SK-N-SH (cell line): Measurements from ENCODE around the gene POP7. TPM values are rescaled to one million over a fixed set of nuclear protein-coding genes. Genes with fewer than 3 reads are reported as not detected.

ENCODE experiments used
- CTCF ChIA-PET: fragments of 300-600, 350-600 bp; formaldehyde crosslinking; extraction: SDS; loops from one replicate; lab custom pipeline; 2021; lab: Yijun Ruan, JAX
- POLR2A ChIA-PET: fragments of 350-600 bp; sonication (Branson Sonifier 250); formaldehyde crosslinking; extraction: SDS; loops from one replicate; lab custom pipeline; 2020; ENCODE audit warnings: antibody characterized with exemption, inconsistent platforms; lab: Yijun Ruan, JAX
- DNase-seq: peaks from one replicate; pipeline ENCODE4 v3.0.0; 2012
- H2AFZ ChIP-seq: fragments of 200-600 bp; sonication (generic); 2 replicates; pipeline ENCODE4 v1.8.1; 2016; ENCODE audit warnings: antibody characterized with exemption, mild to moderate bottlenecking, low read depth
- H3F3A ChIP-seq: fragments of 200-600 bp; sonication (generic); replicated peaks from 2 replicates; pipeline ENCODE3; 2016; ENCODE audit warnings: antibody characterized with exemption, mild to moderate bottlenecking; ENCODE audit not compliant: insufficient read depth
- H3K27ac ChIP-seq, 2 experiments: fragments of 200-500 bp in 1 of 2; fragments of 200-600 bp in 1 of 2; sonication (Bioruptor generic) in 1 of 2; sonication (generic), shearing (Covaris generic) in 1 of 2; 2 replicates each; pipeline versions ENCODE4 v1.5.1 to v1.6.1; 2014 to 2016; ENCODE audit warnings: low read depth in 2 of 2, inconsistent platforms in 1 of 2, low read length in 1 of 2, mild to moderate bottlenecking in 1 of 2, mixed read lengths in 1 of 2
- H3K27me3 ChIP-seq: fragments of 200-600 bp; sonication (generic), shearing (Covaris generic); 2 replicates; pipeline ENCODE4 v1.6.1; 2016; ENCODE audit warnings: mixed run types; ENCODE audit not compliant: insufficient read depth
- H3K36me3 ChIP-seq, 2 experiments: fragments of 200-500 bp in 1 of 2; fragments of 200-600 bp in 1 of 2; sonication (Bioruptor generic) in 1 of 2; sonication (generic) in 1 of 2; replicated peaks in 1 of 2; 2 replicates each; pipeline versions ENCODE3 to v1.5.1; 2014 to 2016; ENCODE audit warnings: low read length in 1 of 2, mild to moderate bottlenecking in 1 of 2; ENCODE audit not compliant: insufficient read depth in 2 of 2, control insufficient read depth in 1 of 2
- H3K4me1 ChIP-seq, 2 experiments: fragments of 200-500 bp in 1 of 2; fragments of 200-600 bp in 1 of 2; sonication (Bioruptor generic) in 1 of 2; sonication (generic), shearing (Covaris generic) in 1 of 2; 2 replicates each; pipeline versions ENCODE4 v1.5.1 to v1.6.1; 2014 to 2016; ENCODE audit warnings: low read depth in 1 of 2, low read length in 1 of 2, mixed run types in 1 of 2; ENCODE audit not compliant: insufficient read depth in 2 of 2, control insufficient read depth in 1 of 2
- H3K4me2 ChIP-seq: fragments of 200-600 bp; sonication (generic), shearing (Covaris generic); 2 replicates; pipeline ENCODE4 v1.6.1; 2017; ENCODE audit warnings: mixed run types
- H3K4me3 ChIP-seq, 2 experiments: fragments of 200-500 bp in 1 of 2; fragments of 200-600 bp in 1 of 2; sonication (Bioruptor generic) in 1 of 2; sonication (generic), shearing (Covaris generic) in 1 of 2; 2 replicates each; pipeline versions ENCODE4 v1.5.1 to v1.8.1; 2014 to 2016; ENCODE audit warnings: low read depth in 2 of 2, inconsistent platforms in 1 of 2, low read length in 1 of 2, mild to moderate bottlenecking in 1 of 2, mixed read lengths in 1 of 2, moderate library complexity in 1 of 2
- H3K79me2 ChIP-seq: fragments of 200-600 bp; sonication (generic); 2 replicates; pipeline ENCODE4 v1.8.1; 2017; ENCODE audit warnings: mild to moderate bottlenecking; ENCODE audit not compliant: insufficient read depth
- H3K9ac ChIP-seq: fragments of 200-600 bp; sonication (generic); 2 replicates; pipeline ENCODE4 v1.6.1; 2017; ENCODE audit warnings: mixed run types
- H3K9me2 ChIP-seq: fragments of 200-600 bp; sonication (generic); 2 replicates; pipeline ENCODE4 v1.6.1; 2017; ENCODE audit warnings: mixed run types
- H3K9me3 ChIP-seq: fragments of 200-600 bp; sonication (generic); 2 replicates; pipeline ENCODE4 v1.6.1; 2017; ENCODE audit warnings: mixed run types, mild to moderate bottlenecking, moderate library complexity
- H4K20me1 ChIP-seq: fragments of 200-600 bp; sonication (generic); 2 replicates; pipeline ENCODE4 v1.6.1; 2017; ENCODE audit warnings: mild to moderate bottlenecking, mixed run types; ENCODE audit not compliant: insufficient read depth
- CHD2 ChIP-seq: fragments of 150-350 bp; IDR thresholded peaks from 2 replicates; pipeline ENCODE4 v1.6.1; 2018; ENCODE audit warnings: low read length; ENCODE audit not compliant: partially characterized antibody
- EP300 ChIP-seq, 2 experiments: IDR thresholded peaks; 2 replicates each; pipeline versions ENCODE4 v1.4.0 to v1.6.1; 2012; ENCODE audit warnings: borderline replicate concordance in 1 of 2, low read depth in 1 of 2, low read length in 1 of 2
- FOXM1 ChIP-seq: IDR thresholded peaks from 2 replicates; pipeline ENCODE4 v1.4.0; 2012; ENCODE audit warnings: low read depth, mild to moderate bottlenecking
- GABPA ChIP-seq: IDR thresholded peaks from 2 replicates; pipeline ENCODE4 v1.4.0; 2012; ENCODE audit warnings: low read depth, mild to moderate bottlenecking
- GATA2 ChIP-seq: sonication (generic); formaldehyde crosslinking; IDR thresholded peaks from 2 replicates; pipeline ENCODE4 v1.5.0; 2020; ENCODE audit warnings: mild to moderate bottlenecking, missing genetic modification reagents
- JUND ChIP-seq: IDR thresholded peaks from 2 replicates; pipeline ENCODE4 v1.4.0; 2012
- MXI1 ChIP-seq: IDR thresholded peaks from 2 replicates; pipeline ENCODE4 v1.6.1; 2012; ENCODE audit warnings: mild to moderate bottlenecking, low read depth, low read length, improper control_type of control experiment
- NFIC ChIP-seq: IDR thresholded peaks from 2 replicates; pipeline ENCODE4 v1.4.0; 2012; ENCODE audit warnings: borderline replicate concordance
- PBX3 ChIP-seq: IDR thresholded peaks from 2 replicates; pipeline ENCODE4; 2012
- RAD21 ChIP-seq: IDR thresholded peaks from 2 replicates; pipeline ENCODE4 v1.6.1; 2012; ENCODE audit warnings: mild to moderate bottlenecking, low read length
- REST ChIP-seq: IDR thresholded peaks from 2 replicates; pipeline ENCODE4 v1.6.1; 2012; ENCODE audit warnings: mild to moderate bottlenecking, low read depth, low read length, moderate library complexity
- RFX5 ChIP-seq: IDR thresholded peaks from 2 replicates; pipeline ENCODE4 v1.6.1; 2012; ENCODE audit warnings: mild to moderate bottlenecking, improper control_type of control experiment, low read length
- SIN3A ChIP-seq: IDR thresholded peaks from 2 replicates; pipeline ENCODE4 v1.6.1; 2012; ENCODE audit warnings: low read depth, mild to moderate bottlenecking, low read length, moderate library complexity, borderline replicate concordance
- TAF1 ChIP-seq: IDR thresholded peaks from 2 replicates; pipeline ENCODE4 v1.6.1; 2012; ENCODE audit warnings: low read depth, mild to moderate bottlenecking, low read length, moderate library complexity, borderline replicate concordance
- TCF12 ChIP-seq: IDR thresholded peaks from 2 replicates; pipeline ENCODE4 v1.4.0; 2012
- TEAD4 ChIP-seq: IDR thresholded peaks from 2 replicates; pipeline ENCODE4 v1.4.0; 2012; ENCODE audit warnings: mild to moderate bottlenecking, borderline replicate concordance; ENCODE audit not compliant: insufficient read depth
- WGBS: methylation state at CpG from one replicate; pipeline ENCODE4 v1.1.6; 2017; ENCODE audit warnings: low lambda C conversion rate; 5-methylcytosine and 5-hydroxymethylcytosine counted together
- polyA plus RNA-seq, 3 experiments: library from polyadenylated mRNA; depleted of rRNA; stranded (reverse); fragments of >200 nt; gene quantifications; 2 replicates each; pipeline ENCODE4 v1.2.3, GENCODE V29; 2012

The POP7 gene
- polyA plus RNA-seq, 1 of the 3 experiments (the other 2 are of a cell fraction): 81.8 TPM

- POLR2A ChIA-PET: interaction anchor here (0.7 kb wide), 1 partner anchor 21 kb away, joined by 3 read pairs; no protein-coding TSS in a partner anchor
- peaks cover 14% of the 10 kb centered on the region for H3K79me2 ChIP-seq
- H3K4me3 ChIP-seq: no peak overlapping the region
- H3K27me3 ChIP-seq: 0 out of 2 replicates have a peak, but pooled peaks cover 8% of the 10 kb centered on the region
- CTCF ChIA-PET: interaction anchor here (1.0 to 2.7 kb wide), 10 partner anchors 8 to 204 kb away, joined by 3 to 8 read pairs (median 4); partner anchors contain the start of genes GIGYF1 and POP7
- no peak overlapping the region for H3K4me2 ChIP-seq
- H3K9me3 ChIP-seq: no peaks in the 10 kb centered on the region
- H3F3A ChIP-seq: peaks cover 7% of the 10 kb centered on the region
- H3K4me1 ChIP-seq: no peaks in the 10 kb centered on the region
- TF ChIP-seq NFIC (no peak), TEAD4 (no peak), REST (no peak), FOXM1 (no peak), TCF12 (no peak), EP300 (IDR thresholded peaks at IDR 0.05; ENCODE audit: borderline replicate concordance in 1 of 2, low read depth in 1 of 2, low read length in 1 of 2) (no peak), GABPA (no peak), JUND (no peak), RAD21 (no peak), RFX5 (no peak), CHD2 (no peak), SIN3A (no peak), MXI1 (no peak), GATA2 (CRISPR knock-in tag) (no peak), PBX3 (no peak), TAF1 (no peak)
- H3K9me2 ChIP-seq: no peaks in the 10 kb centered on the region
- DNase-seq: no peak
- 72% methylated on average over 8 of the region's 8 CpGs for WGBS
- no peak overlapping the region for H3K27ac ChIP-seq
- H4K20me1 ChIP-seq: peaks cover 4% of the 10 kb centered on the region; the same call in 1 of the 2 replicates
- H3K9ac ChIP-seq: no peak overlapping the region
- H3K36me3 ChIP-seq: no peaks in the 10 kb centered on the region
- H2AFZ ChIP-seq: no peak overlapping the region
Observed at GRCh38 chr7:100670074-100670473, 35.8 kb upstream of the POP7 start.
